Epithelial cell of proximal tubule (primary cell): ENCODE measurements around the gene PPP1R26. TPM values are rescaled to one million over a fixed set of nuclear protein-coding genes. Genes with fewer than 3 reads are reported as not detected.
"Not testable (repeated sequence)": the region's sequence is repeated elsewhere in the genome, so short reads cannot be mapped to it uniquely, and the experiment has no call there.

Experiments used
- DNase-seq: peaks from one replicate; pipeline ENCODE4 v3.0.0-alpha.2; 2011; ENCODE audit warnings: low read depth
- H3K4me3 ChIP-seq: 2 replicates; pipeline ENCODE4 v1.5.1; 2011; ENCODE audit warnings: low read depth, mild to moderate bottlenecking, low read length
- total RNA-seq: library from RNA; depleted of rRNA; stranded (reverse); fragments of >200 nt; gene quantifications from 2 replicates; pipeline ENCODE4 v1.2.3, GENCODE V29; 2015
- TF ChIP-seq, protein P1 (sequence below): conservative IDR thresholded peaks from 2 replicates; pipeline ENCODE4 v1.5.1; 2012; ENCODE audit warnings: low read depth, mild to moderate bottlenecking, low read length

Gene PPP1R26
- total RNA-seq, 1 donor from 2014 or later, result 23.2 TPM

DNA sequence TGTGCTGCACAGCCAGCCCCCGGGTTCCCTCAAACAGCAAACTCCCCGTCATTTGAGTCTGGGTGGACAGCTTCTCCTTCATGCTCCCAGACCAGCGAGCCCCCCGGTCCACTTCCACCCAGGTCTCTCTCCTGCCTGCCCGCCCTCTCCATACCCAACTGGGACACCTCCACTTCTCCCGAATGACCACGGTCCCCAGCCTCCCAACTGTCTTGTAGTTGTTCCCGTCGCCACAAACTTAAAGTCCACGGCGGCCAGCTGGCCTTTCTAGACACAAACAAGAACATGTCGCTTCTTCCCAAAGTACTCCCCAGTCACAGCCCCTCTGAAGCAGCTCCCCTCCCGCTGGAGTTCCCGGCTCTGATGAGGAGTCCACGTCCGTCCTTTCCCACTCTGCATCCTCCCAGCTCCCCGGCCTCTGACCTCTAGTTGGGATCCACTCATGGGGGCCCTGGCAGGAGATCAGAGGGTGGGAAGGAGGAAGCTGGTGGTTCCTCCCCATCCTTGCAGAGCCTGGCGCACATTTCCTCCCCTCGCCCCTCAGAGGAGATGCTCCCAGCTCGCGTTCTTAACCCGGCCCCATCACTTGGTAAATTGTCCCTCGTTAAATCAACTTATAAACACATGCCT is 24.1 kb upstream of the PPP1R26 start:
- DNase-seq, result no peak
- TF ChIP-seq, protein P1, sequence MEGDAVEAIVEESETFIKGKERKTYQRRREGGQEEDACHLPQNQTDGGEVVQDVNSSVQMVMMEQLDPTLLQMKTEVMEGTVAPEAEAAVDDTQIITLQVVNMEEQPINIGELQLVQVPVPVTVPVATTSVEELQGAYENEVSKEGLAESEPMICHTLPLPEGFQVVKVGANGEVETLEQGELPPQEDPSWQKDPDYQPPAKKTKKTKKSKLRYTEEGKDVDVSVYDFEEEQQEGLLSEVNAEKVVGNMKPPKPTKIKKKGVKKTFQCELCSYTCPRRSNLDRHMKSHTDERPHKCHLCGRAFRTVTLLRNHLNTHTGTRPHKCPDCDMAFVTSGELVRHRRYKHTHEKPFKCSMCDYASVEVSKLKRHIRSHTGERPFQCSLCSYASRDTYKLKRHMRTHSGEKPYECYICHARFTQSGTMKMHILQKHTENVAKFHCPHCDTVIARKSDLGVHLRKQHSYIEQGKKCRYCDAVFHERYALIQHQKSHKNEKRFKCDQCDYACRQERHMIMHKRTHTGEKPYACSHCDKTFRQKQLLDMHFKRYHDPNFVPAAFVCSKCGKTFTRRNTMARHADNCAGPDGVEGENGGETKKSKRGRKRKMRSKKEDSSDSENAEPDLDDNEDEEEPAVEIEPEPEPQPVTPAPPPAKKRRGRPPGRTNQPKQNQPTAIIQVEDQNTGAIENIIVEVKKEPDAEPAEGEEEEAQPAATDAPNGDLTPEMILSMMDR, result no peak
- no peak overlapping the region for H3K4me3 ChIP-seq

DNA sequence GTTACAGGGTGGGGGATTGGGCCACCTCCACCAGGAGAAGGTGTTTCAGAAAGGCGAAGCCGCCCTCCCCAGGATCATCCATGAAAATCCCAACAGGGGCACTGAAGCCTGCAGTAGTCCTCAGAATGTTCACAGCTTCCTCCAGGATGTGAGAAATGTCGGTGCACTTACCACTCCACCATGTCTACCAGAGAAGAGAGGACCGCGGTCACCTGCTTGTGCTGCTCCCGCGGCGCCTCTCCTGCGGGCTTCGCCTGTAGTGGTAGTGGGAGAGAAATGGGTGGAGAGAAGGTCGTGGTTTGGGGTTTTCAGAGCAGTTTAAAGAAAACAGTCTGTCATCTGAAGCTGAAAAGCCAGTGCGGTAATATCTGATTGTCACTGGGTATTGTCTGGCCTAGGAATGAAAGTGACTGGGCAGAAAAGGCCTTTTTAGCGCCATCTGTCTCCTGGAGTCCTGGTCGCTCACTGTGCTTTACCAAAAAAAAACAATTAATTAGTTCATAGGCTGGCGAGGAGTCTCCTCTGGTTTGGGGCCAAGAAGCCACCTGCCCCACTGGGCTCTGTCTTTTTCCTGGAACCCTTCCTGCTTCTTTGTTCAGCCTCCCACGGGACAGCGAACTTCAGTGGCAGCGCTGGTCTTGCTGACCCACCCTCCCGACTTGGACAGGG is 23.0 kb upstream of the PPP1R26 start:
- no peak for DNase-seq
- H3K4me3 ChIP-seq, result no peak overlapping the region
- TF ChIP-seq, protein P1, result no peak

DNA sequence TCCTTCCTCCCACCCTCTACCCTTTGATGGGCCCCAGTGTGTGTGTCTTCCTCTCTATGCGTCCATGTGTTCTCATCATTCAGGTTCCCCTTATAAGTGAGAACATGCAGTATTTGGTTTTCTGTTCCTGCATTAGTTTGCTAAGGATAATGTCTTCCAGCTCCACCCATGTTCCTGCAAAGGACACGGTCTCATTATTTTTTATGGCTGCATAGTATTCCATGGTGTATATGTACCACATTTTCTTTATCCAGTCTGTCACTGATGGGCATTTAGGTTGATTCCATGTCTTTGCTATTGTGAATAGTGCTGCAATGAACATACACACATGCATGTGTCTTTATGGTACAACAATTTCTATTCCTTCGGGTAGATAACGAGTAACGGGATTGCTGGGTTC is 21.1 kb upstream of the PPP1R26 start:
- H3K4me3 ChIP-seq, DNase-seq: not testable (repeated sequence)

DNA sequence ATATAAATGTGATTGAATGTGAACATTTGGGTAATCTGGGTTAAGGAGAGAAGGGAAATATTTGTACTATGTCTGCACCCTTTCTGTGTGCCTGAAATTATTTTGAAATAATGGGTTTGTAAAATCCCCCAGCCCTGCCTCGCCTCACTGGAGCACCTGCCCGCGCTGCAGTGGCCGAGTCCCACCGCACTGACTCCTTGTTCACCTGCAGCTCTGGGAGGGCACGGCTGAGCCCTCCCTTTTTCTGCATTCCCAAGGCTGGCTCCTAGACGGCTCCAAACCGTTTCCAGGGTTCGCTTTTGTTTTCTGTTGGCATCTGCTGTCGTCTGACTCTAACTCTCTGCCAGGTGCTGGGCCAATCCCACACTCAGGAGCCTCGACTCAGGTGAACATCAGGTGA is 17.6 kb upstream of the PPP1R26 start:
- TF ChIP-seq, protein P1, result no peak
- DNase-seq, result no peak
- H3K4me3 ChIP-seq, result no peak overlapping the region

DNA sequence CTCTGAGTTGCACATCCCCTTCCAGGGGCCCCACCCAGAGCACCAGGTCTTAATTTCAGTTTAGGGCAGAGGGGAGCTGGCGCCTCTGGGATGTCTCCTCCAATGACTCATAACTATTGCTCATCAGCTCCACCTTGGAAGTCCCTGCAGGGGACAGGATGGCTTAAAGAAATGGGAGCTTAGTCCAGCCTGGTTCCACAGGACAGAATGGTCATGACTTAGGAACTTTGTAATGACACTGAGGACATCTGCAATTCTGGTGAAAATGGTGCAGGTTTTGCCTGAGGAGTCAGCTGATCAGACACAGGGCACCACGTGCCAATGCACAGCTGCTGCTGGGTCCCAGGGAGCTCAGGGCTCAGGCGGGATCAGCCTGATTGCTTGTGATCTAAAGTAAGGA is 16.4 kb upstream of the PPP1R26 start:
- DNase-seq, result no peak
- no peak overlapping the region for H3K4me3 ChIP-seq
- TF ChIP-seq, protein P1, result no peak

DNA sequence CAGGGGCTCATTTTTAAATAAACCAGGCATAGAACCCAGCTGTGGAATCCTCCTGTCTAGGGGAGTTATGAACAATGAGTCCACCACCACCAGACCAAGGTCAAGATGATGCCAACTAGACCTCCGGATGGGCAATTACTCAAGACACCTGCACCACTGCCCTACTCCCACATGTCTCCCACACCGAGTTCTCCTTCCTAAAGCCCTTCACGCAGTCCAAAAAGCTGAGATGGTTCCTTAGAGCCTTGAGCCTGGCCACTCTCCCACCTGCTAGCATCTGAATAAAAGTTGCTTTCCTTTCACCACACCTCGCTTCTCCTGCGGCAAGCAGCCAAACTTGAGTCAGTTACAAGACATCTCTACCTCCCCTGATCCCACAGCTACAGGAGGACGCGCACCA is 15.4 kb upstream of the PPP1R26 start:
- no peak for DNase-seq
- H3K4me3 ChIP-seq, result no peak overlapping the region
- TF ChIP-seq, protein P1, result no peak

DNA sequence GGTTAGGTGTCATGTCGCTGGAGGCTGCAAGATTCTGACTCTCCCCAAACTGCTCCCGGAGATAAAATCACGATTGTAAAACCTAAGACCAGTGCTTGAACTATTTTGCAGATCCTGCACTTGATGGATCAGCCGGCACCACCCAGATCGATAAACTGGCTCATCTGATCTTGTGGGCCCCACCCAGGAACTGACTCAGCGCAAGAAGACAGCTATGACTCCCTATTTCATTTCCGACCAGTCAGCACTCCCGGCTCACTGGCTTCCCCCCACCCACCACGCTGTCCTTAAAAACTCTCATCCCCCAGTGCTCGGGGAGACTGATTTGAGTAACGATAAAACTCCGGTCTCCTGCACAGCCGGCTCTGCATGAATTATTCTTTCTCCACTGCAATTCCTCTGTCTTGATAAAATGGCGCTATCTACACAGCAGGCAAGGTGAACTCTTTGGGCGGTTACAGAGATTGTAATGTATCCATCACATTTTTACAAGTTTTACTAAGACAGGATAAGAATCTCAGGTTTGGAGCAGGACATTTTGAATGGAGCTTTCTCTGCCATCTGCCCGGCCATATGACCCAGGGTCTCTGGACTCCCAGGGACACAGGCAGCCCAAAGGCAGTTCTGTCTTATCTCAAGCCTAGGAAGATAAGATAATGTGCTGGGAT is 10.6 kb upstream of the PPP1R26 start:
- no peak for DNase-seq
- H3K4me3 ChIP-seq, result no peak overlapping the region
- TF ChIP-seq, protein P1, result no peak
